H9 (cell line): ENCODE measurements around the gene ZNF184. TPM values are rescaled to one million over a fixed set of nuclear protein-coding genes. Genes with fewer than 3 reads are reported as not detected.

Experiments
- DNase-seq: peaks from one replicate; pipeline ENCODE4 v3.0.0-alpha.2; 2017
- H2AFZ ChIP-seq: one replicate; pipeline ENCODE4 v1.6.1; 2013; ENCODE audit warnings: mild to moderate bottlenecking, low read length, control low read depth, moderate library complexity
- H2AK5ac ChIP-seq: 2 replicates; pipeline ENCODE4 v1.6.1; 2013; ENCODE audit warnings: low read length, control low read depth, mixed read lengths; ENCODE audit not compliant: insufficient read length
- H2BK120ac ChIP-seq: one replicate; pipeline ENCODE4 v1.6.1; 2013; ENCODE audit warnings: low read depth, mild to moderate bottlenecking, low read length, control low read depth, inconsistent platforms; ENCODE audit not compliant: poor library complexity, severe bottlenecking
- H2BK12ac ChIP-seq: 2 replicates; pipeline ENCODE4 v1.6.1; 2013; ENCODE audit warnings: low read length, control low read depth, mixed read lengths, low read depth; ENCODE audit not compliant: insufficient read length
- H2BK15ac ChIP-seq: 2 replicates; pipeline ENCODE4 v1.6.1; 2013; ENCODE audit warnings: low read depth, low read length, control low read depth
- H2BK20ac ChIP-seq: one replicate; pipeline ENCODE4 v1.6.1; 2013; ENCODE audit warnings: low read depth, mild to moderate bottlenecking, low read length, control low read depth, inconsistent platforms; ENCODE audit not compliant: poor library complexity, severe bottlenecking
- H2BK5ac ChIP-seq: 2 replicates; pipeline ENCODE4 v1.6.1; 2013; ENCODE audit warnings: low read length, control low read depth, mixed read lengths; ENCODE audit not compliant: insufficient read length
- H3K14ac ChIP-seq: 2 replicates; pipeline ENCODE4 v1.6.1; 2013; ENCODE audit warnings: low read length, control low read depth; ENCODE audit not compliant: insufficient read depth
- H3K18ac ChIP-seq: 2 replicates; pipeline ENCODE4 v1.6.1; 2013; ENCODE audit warnings: low read depth, mild to moderate bottlenecking, mixed read lengths, low read length, control low read depth; ENCODE audit not compliant: insufficient read length
- H3K23ac ChIP-seq: 2 replicates; pipeline ENCODE4 v1.6.1; 2013; ENCODE audit warnings: low read length, control low read depth, mixed read lengths, low read depth; ENCODE audit not compliant: insufficient read length
- H3K23me2 ChIP-seq: 2 replicates; pipeline ENCODE4 v1.6.1; 2013; ENCODE audit warnings: low read depth, mild to moderate bottlenecking, mixed read lengths, low read length, control low read depth; ENCODE audit not compliant: insufficient read length, poor library complexity, severe bottlenecking
- H3K27ac ChIP-seq: 2 replicates; pipeline ENCODE4 v1.5.1; 2013; ENCODE audit warnings: low read length, control low read depth, mixed read lengths, low read depth; ENCODE audit not compliant: insufficient read length
- H3K27me3 ChIP-seq: 2 replicates; pipeline ENCODE4 v1.6.1; 2013; ENCODE audit warnings: low read length, control low read depth, inconsistent platforms; ENCODE audit not compliant: insufficient read depth
- H3K4ac ChIP-seq: 2 replicates; pipeline ENCODE4 v1.6.1; 2013; ENCODE audit warnings: low read depth, mild to moderate bottlenecking, control low read depth, inconsistent platforms, low read length, moderate library complexity
- H3K4me1 ChIP-seq: 2 replicates; pipeline ENCODE4 v1.6.1; 2013; ENCODE audit warnings: low read length, control low read depth, inconsistent platforms; ENCODE audit not compliant: insufficient read depth
- H3K4me2 ChIP-seq: 2 replicates; pipeline ENCODE4 v1.6.1; 2013; ENCODE audit warnings: low read length, control low read depth, mixed read lengths; ENCODE audit not compliant: insufficient read length, insufficient read depth
- H3K56ac ChIP-seq: 2 replicates; pipeline ENCODE4 v1.6.1; 2013; ENCODE audit warnings: low read depth, mild to moderate bottlenecking, mixed read lengths, low read length, control low read depth; ENCODE audit not compliant: insufficient read length
- H3K79me1 ChIP-seq: 2 replicates; pipeline ENCODE4 v1.6.1; 2013; ENCODE audit warnings: low read depth, mild to moderate bottlenecking, moderate library complexity, low read length, control low read depth, inconsistent platforms; ENCODE audit not compliant: insufficient read depth, poor library complexity, severe bottlenecking
- H3K79me2 ChIP-seq: 2 replicates; pipeline ENCODE4 v1.6.1; 2013; ENCODE audit warnings: low read length, control low read depth, inconsistent platforms; ENCODE audit not compliant: insufficient read depth
- H3K9ac ChIP-seq: 2 replicates; pipeline ENCODE4 v1.6.1; 2013; ENCODE audit warnings: low read length, control low read depth, mixed read lengths; ENCODE audit not compliant: insufficient read length; ENCODE audit errors: extremely low read depth
- H3K9me3 ChIP-seq: one replicate; pipeline ENCODE4 v1.6.1; 2013; ENCODE audit warnings: low read depth, low read length, inconsistent platforms; ENCODE audit not compliant: control insufficient read depth
- H3T11ph ChIP-seq: one replicate; pipeline ENCODE4 v1.6.1; 2013; ENCODE audit warnings: mild to moderate bottlenecking, low read length, control low read depth, inconsistent platforms
- H4K20me1 ChIP-seq: one replicate; pipeline ENCODE4 v1.6.1; 2013; ENCODE audit not compliant: control insufficient read depth, insufficient read length, insufficient read depth
- H4K5ac ChIP-seq: 2 replicates; pipeline ENCODE4 v1.6.1; 2013; ENCODE audit warnings: low read depth, mild to moderate bottlenecking, mixed read lengths, low read length, control low read depth; ENCODE audit not compliant: insufficient read length
- H4K8ac ChIP-seq: replicated peaks from 2 replicates; pipeline ENCODE4 v1.6.1; 2013; ENCODE audit warnings: low read length, control low read depth, mixed read lengths, low read depth; ENCODE audit not compliant: insufficient read length
- H4K91ac ChIP-seq: 2 replicates; pipeline ENCODE4 v1.6.1; 2013; ENCODE audit warnings: low read depth, mild to moderate bottlenecking, moderate library complexity, mixed read lengths, low read length, control low read depth; ENCODE audit not compliant: insufficient read length
- H3K27ac Mint-ChIP-seq, 3 experiments: 2 replicates in 2 of 3; 3 replicates in 1 of 3; pipeline ENCODE4 v1.8.0; 2020 to 2021; ENCODE audit warnings: mixed read lengths in 3 of 3, mild to moderate bottlenecking in 1 of 3, moderate library complexity in 1 of 3
- H3K27me3 Mint-ChIP-seq: 2 replicates; pipeline ENCODE4 v1.8.0; 2021; ENCODE audit warnings: low read depth, mild to moderate bottlenecking, moderate library complexity, mixed read lengths
- H3K36me3 Mint-ChIP-seq, 3 experiments: 2 replicates in 2 of 3; 3 replicates in 1 of 3; pipeline ENCODE4 v1.8.0; 2020 to 2021; ENCODE audit warnings: low read depth in 3 of 3, mixed read lengths in 3 of 3; ENCODE audit not compliant: insufficient read depth in 1 of 3
- H3K4me1 Mint-ChIP-seq, 2 experiments: 2 replicates each; pipeline ENCODE4 v1.8.0; 2020; ENCODE audit warnings: mixed read lengths in 2 of 2
- H3K4me3 Mint-ChIP-seq, 2 experiments: 2 replicates in 1 of 2; 3 replicates in 1 of 2; pipeline ENCODE4 v1.8.0; 2020 to 2021; ENCODE audit warnings: mild to moderate bottlenecking in 2 of 2, mixed read lengths in 2 of 2, moderate library complexity in 1 of 2
- H3K9me3 Mint-ChIP-seq, 2 experiments: 2 replicates in 1 of 2; 3 replicates in 1 of 2; pipeline ENCODE4 v1.8.0; 2020; ENCODE audit warnings: mild to moderate bottlenecking in 2 of 2, mixed read lengths in 2 of 2, moderate library complexity in 1 of 2
- WGBS: extraction: QIAGEN DNeasy Blood & Tissue Kit; methylation state at CpG from one replicate; pipeline ENCODE4 v1.1.7; 2013; ENCODE audit warnings: missing lambda C conversion rate, low lambda C conversion rate, mixed read lengths; ENCODE audit not compliant: insufficient read length; ENCODE audit errors: extremely low coverage; 5-methylcytosine and 5-hydroxymethylcytosine counted together
- total RNA-seq: library from RNA; stranded (reverse); gene quantifications from 2 replicates; pipeline ENCODE4 v1.2.1, GENCODE V29; 2021
- TF ChIP-seq, protein P1 (sequence below): fragments of 200-600 bp; sonication (generic); conservative IDR thresholded peaks from 3 replicates; pipeline ENCODE4 v1.8.0; 2021; ENCODE audit warnings: antibody characterized with exemption, mild to moderate bottlenecking

Gene ZNF184
- total RNA-seq, 1 experiment from 2014 or later, result 6.3 TPM

DNA sequence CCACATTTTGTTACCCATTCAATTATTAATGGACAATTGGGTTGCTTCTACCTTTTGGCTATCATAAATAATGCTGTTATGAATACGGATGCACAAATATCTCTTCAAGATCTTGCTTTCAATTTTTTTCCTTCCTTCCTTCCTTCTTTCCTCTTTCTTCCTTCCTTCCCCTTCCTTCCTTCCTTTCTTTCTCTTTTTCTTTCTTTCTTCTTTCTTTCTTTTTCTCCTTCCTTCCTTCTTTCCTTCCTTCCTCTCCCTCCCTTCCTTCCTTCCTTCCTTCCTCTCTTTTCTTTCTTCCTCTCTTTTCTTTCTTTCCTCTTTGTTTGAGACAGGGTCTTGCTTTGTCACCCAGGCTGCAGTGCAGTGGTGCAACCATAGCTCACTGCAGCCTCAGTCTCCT is 39.2 kb downstream of the ZNF184 start:
- H2AK5ac ChIP-seq, result no peak overlapping the region
- no peak overlapping the region for H3K9ac ChIP-seq
- no peaks in the 10 kb centered on the region for H3K9me3 ChIP-seq
- no peaks in the 10 kb centered on the region for H3K79me2 ChIP-seq
- Mint-ChIP-seq H3K9me3 (peaks cover 33 to 35% of the 10 kb centered on the region in 2 experiments; a peak in 4 of 5 replicates), H3K4me1 (no peaks in the 10 kb centered on the region), H3K27me3 (peaks cover 3% of the 10 kb centered on the region), H3K4me3 (no peak overlapping the region), H3K27ac (no peak overlapping the region), H3K36me3 (peaks cover 0 to 2% (median 0%) of the 10 kb centered on the region in 3 experiments; a peak in 3 of 7 replicates)
- H3K4me2 ChIP-seq, result no peak overlapping the region
- H3K18ac ChIP-seq, result no peak overlapping the region
- no peak overlapping the region for H3K56ac ChIP-seq
- WGBS, result no CpG with 5 or more reads among the region's 1 CpG
- no peak overlapping the region for H3K14ac ChIP-seq
- no peaks in the 10 kb centered on the region for H3K4me1 ChIP-seq
- no peaks in the 10 kb centered on the region for H3K79me1 ChIP-seq
- H4K20me1 ChIP-seq, result no peaks in the 10 kb centered on the region
- no peak overlapping the region for H3K23ac ChIP-seq
- no peak overlapping the region for H2BK120ac ChIP-seq
- no peak overlapping the region for H2BK15ac ChIP-seq
- TF ChIP-seq, protein P1, sequence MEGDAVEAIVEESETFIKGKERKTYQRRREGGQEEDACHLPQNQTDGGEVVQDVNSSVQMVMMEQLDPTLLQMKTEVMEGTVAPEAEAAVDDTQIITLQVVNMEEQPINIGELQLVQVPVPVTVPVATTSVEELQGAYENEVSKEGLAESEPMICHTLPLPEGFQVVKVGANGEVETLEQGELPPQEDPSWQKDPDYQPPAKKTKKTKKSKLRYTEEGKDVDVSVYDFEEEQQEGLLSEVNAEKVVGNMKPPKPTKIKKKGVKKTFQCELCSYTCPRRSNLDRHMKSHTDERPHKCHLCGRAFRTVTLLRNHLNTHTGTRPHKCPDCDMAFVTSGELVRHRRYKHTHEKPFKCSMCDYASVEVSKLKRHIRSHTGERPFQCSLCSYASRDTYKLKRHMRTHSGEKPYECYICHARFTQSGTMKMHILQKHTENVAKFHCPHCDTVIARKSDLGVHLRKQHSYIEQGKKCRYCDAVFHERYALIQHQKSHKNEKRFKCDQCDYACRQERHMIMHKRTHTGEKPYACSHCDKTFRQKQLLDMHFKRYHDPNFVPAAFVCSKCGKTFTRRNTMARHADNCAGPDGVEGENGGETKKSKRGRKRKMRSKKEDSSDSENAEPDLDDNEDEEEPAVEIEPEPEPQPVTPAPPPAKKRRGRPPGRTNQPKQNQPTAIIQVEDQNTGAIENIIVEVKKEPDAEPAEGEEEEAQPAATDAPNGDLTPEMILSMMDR, result no peak
- no peak overlapping the region for H2BK20ac ChIP-seq
- H3K4ac ChIP-seq, result no peak overlapping the region
- H3K23me2 ChIP-seq, result no peaks in the 10 kb centered on the region
- no peak overlapping the region for H4K8ac ChIP-seq
- H2BK5ac ChIP-seq, result no peak overlapping the region
- DNase-seq, result no peak
- H3T11ph ChIP-seq, result no peak overlapping the region
- no peak overlapping the region for H3K27ac ChIP-seq
- H4K91ac ChIP-seq, result no peak overlapping the region
- H3K27me3 ChIP-seq, result no peaks in the 10 kb centered on the region
- no peak overlapping the region for H2BK12ac ChIP-seq
- H4K5ac ChIP-seq, result no peak overlapping the region
- no peak overlapping the region for H2AFZ ChIP-seq
